ENCODE results near the gene ZNF547.

Gene ZNF547

DNA sequence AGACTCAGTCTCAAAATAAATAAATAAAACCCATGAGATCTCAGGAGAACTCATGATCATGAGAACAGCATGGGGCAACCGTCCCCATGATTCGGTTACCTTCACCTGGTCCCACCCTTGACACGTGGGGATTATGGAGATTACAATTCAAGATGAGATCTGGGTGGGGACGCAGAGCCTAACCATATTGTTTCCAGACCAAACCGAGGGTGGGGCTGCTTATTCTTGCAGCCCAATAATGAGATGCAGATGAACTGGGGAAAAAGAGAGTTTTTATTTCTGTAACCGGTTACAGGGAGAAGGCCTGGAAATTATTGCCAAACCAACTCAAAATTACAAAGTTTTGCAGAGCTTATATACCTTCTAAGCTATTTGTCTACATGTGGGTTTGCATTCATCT, 12.8 kb downstream of the ZNF547 start:
- no peak for DNase-seq

DNA sequence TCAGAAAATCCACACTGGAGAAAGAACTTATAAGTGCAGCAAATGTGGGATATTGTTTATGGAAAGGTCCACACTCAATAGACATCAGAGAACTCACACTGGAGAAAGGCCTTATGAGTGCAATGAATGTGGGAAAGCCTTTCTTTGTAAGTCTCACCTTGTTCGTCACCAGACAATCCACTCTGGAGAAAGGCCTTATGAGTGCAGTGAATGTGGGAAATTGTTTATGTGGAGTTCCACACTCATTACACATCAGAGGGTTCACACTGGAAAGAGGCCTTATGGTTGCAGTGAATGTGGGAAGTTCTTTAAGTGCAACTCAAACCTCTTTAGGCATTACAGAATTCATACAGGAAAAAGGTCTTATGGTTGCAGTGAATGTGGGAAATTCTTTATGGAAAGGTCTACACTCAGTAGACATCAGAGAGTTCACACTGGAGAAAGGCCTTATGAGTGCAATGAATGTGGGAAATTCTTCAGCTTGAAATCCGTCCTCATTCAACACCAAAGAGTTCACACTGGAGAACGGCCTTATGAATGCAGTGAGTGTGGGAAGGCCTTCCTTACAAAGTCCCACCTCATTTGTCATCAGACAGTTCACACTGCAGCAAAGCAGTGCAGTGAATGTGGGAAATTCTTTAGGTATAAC, 14.3 kb downstream of the ZNF547 start:
- DNase-seq, result no peak

DNA sequence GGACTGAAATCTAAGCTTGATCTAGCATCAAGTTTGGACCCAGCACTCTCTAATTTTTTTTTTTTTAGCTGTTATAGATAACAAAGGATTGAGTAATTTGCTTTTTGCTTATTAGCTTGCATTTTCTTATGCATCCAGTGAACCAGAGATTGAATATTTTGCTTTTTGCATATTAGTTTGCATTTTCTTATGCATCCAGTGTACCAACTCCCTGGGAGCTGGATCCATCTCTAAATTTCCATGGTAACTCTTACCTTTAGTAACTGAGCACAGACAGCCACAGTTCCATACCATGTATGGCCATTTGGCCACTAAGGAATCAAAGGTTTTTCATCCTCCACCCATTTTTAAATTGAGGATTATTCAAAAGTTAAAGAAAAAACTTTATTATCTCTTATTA, 17.6 kb downstream of the ZNF547 start:
- no peak for DNase-seq

DNA sequence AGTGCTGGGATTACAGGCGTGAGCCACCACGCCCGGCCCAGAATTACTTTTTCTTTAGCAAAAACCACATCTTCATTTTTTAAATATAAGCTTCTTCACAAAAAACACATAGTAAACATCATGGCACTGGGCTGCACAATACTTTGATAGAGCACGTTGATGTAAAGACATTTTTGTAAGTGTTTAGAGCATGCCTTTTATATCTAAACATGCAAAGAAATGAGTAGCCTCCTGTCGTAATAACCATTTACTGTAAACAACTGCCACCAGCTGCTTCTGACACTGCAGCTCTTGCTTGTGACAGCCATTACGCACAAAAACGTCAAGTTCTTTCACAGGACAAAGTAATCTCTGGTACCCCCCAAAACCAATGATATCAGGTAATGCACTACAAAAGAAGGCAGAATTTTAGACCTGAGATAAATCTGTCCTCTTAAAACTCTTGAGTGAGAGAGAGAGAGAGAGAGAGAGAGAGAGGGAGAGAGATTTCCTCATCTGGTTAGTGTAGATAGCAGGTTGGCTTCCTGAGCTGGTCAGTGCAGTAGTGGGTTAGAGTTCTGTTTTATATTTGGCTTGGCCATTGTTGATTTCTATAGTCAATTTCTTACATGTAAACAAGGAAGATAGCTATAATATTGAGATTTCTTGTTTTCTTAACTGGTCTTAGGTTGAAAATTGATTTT, 19.6 kb downstream of the ZNF547 start:
- DNase-seq, result no peak

DNA sequence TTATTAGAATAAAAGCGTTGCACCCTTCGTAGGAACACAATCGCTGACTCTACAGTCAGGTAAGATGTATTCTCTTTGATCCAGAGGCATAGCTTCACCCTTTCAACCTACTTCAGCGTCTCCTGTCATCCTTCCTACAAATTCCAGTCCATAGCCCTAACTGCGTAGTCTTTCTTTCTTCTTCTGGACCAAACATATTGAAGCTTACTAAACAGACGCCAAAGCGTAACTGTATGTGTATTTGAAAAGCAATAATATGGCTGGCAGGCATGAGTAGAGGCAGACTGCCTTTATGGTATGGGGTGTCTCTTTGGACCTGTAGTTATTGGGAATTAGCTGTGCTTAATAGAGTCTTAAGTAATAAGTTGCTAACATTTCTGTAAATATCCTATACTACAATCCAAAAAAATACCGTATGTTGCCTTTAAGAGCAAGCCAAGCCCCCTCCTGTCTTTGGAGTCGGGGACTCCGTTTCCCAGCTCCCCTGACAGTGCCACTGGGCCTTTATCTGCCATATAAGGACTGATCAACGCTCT, 25.9 kb downstream of the ZNF547 start:
- no peak for DNase-seq

DNA sequence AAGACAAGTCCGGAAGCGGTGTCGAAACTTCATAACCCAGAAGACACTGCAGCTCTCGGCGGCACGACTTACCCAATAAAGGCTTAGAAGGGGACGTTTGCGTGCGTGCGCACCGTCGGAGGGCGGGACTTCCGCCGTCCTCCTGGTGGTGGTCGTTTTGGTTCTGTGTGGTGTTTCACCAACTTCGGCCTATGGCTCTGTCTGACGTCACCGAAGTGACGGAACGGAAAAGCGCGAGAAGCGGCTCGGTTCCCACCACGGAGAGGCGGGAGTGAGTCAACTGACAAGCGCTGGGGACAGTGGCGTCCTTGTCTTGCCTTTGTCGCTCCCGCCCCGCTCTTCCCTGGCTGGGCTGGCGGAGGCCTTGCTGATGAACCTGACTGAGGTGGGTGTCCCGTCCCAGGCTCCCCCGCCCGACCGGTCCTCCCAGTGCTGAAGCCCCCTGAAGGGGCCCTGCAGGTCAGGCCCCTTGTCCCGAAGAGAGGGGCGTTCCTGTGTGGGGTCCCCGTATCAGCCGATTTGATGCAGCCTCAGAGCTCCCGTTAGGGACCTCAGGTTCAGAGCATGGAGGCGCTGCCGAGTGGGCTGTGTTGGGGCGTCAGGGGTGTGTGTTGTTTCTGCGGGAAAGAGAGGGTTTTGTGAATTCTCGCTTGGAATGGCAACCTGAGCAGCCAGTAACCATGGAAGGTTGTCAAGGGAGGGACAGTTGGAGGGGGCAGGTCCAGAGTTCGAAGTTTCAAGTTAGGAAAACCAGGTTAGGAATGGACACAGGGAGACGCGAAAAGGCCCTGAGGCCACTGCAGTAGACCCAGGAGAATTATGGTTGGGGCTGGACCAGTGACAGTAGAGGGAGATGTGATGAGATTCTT, 26.6 kb downstream of the ZNF547 start, which contains the start of gene ZNF548:
ZNF548 (plus strand) TSS at position 125 of the 869 bp plus-strand sequence; CDS start at position 371, 246 bp downstream.
- peak; percentile 98 for DNase-seq

DNA sequence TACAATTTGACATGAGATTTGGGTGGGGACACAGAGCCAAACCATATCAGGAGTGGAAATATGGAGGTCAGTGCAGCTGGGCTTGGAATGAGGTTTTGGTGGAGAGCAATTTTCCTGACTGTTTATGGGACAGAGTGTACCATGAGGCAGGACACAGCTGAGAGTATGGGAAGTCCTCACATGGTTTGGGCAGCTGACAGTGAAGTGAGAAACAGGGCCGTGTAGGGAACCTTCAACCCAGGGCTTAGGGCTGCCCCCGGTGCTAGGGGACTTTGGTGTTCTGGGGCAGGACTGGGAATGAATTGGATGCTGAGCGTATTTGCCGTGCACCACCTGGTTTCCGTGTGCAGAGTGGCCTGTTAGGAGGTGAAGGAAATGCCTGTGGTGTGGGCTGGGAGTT, 32.4 kb downstream of the ZNF547 start:
- no peak for DNase-seq

DNA sequence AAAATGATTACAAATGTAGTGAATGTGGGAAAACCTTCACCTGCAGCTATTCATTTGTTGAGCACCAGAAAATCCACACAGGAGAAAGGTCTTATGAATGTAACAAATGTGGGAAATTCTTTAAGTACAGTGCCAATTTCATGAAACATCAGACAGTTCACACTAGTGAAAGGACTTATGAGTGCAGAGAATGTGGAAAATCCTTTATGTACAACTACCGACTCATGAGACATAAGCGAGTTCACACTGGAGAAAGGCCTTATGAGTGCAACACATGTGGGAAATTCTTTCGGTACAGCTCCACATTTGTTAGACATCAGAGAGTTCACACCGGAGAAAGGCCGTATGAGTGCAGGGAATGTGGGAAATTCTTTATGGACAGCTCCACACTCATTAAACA, 35.5 kb downstream of the ZNF547 start:
- no peak for DNase-seq

DNA sequence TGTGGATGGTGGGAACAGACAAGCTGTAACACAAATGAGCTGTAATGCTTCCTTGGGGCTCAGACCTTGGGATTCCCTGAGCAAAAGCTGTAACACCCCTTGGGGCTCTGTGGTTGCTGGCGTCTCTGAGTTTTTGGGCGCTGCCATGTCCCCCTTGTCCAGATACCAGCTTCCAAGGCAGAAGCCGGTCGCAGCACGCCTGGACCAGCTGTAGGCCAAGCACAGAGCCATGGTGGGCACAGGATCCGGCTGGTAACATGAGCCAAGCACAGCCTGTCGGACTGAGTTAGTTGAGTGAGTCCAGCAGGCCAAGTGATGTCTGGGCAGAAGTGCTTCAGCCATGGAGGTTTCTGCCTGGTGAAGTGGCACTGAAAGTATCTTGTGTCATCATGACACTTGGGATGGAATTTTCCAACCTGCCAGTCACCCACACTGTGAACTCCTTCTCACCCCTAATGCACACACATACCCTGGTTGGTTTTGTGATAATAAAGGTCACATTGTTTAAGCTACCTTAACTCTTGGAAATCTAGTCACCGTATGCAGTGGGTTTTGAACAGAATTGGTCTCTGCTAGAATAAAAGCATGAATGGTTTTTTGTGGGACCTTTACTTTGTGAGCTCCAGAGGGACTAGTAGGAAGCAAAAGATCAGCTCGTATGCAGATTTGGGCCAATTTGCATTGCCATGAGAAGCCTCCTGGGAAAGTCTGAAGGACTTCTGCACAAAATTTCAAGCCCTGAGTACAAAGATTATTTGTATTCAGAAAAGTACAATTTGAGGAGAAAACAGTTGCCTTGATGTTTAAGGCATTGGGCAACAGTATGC, 40.6 kb downstream of the ZNF547 start:
- DNase-seq, result no peak

DNA sequence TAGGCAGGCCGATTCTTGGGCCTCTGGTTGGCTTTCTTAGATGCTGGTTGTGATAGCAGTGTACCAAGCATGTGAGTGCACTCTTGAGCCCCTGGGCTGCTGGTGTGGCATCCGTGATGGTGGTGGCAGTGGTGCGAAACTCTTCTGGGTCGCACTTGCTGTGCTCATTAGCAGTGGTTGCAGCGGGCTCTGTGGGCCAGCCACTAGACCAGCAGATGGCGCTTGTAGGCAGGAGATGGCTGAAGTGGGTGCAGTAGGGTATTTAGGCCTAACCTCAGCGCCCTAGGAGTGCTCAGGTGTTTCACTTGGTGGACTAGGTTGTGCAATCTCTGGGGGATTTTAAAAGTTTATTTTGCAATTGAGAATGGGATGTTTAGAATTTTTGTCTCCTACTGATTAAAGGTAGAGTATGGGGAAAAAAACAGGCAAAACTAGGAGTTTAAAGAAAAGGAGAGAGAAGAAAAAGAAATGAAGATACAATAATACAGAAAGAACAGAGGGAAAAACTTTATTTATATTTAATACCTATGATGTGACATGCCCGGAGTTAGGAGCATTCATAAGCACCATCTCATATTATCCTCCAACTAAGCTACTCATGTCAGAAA, 43.3 kb downstream of the ZNF547 start:
- peak; percentile 84 for DNase-seq

DNA sequence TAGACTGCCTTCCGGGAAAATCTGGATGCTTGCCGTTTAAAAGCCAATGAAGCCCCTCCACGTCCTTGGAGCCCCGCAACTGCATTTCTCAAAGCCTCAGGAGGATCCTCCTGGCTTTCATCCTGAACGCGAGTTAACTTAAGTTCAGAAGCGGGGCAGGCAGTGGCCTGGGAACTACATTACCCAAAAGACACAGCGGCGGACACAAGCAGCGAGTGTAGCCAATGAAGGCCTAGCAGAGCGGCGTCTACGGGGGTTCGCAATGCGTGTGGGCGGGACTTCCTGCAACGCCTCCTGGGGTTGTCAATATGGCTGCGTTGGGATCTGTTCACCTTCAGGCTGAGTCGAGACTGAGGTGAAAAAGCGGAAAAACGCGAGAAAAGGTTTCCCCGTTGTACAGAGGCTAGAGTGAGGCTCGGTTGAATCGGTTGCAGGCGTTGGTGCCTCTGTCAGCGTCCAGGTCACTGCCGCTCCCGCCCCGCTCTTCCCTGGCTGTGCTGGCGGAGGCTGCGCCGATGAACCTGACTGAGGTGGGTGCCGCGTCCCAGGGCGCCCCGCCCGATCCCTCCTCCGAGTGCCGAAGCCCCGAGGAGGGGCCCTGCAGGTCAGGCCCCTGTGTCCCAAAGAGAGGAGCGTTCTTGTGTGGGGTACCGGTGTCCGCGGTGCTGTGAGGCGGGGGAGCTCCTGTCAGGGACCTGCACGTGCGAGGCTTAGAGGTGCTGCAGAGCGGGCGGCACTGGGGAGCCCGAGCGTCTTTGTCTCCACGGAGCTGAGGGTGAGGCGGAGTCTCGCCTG, 47.7 kb downstream of the ZNF547 start, which contains the start of gene ZNF17:
ZNF17 (plus strand) TSS at position 285 of the 795 bp plus-strand sequence. CDS start 2,455 bp downstream, outside the sequence.
- DNase-seq, result peak; percentile 92

DNA sequence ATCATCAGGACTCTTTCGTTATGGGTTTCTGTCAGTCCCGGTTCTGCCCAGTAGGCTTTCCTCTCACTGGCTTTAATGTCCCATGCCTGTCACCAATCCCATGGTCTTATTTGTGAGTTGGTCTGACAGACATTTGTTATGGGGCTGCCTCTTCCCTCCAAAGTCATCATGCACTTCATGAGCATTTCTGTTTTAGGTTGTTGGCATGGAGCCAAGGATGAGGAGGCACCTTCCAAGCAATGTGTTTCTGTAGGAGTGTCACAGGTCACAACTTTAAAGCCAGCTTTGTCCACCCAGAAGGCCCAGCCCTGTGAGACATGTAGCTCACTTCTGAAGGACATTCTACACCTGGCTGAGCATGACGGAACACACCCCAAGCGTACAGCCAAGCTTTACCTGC, 56.1 kb downstream of the ZNF547 start:
- no peak for DNase-seq

DNA sequence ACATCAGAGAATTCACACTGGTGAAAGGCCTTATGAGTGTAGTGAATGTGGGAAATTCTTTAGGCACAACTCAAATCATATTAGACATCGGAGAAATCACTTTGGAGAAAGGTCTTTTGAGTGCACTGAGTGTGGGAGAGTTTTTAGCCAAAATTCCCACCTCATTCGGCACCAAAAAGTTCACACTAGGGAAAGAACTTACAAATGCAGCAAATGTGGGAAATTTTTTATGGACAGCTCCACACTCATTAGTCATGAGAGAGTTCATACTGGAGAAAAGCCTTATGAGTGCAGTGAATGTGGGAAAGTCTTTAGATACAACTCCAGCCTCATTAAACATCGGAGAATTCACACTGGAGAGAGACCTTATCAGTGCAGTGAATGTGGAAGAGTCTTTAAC, 57.7 kb downstream of the ZNF547 start:
- no peak for DNase-seq

All from activated CD8-positive, alpha-beta memory T cell treated with anti-CD3 and anti-CD28 coated beads for 24 hours (primary cell).